ENCODE data around the gene P2RX3.

Gene P2RX3

GRCh38 chr11:57306940-57307565, 31.1 kb upstream of the P2RX3 start:
- ATAC-seq (no peak), DNase-seq (no peak)
- Mint-ChIP-seq H3K4me3 (no peak overlapping the region), H3K27me3 (no peaks in the 10 kb centered on the region), H3K4me1 (peaks cover 20% of the 10 kb centered on the region), H3K9me3 (no peaks in the 10 kb centered on the region), H3K27ac (no peak overlapping the region)

- no peaks in the 10 kb centered on the region for H3K27me3 Mint-ChIP-seq
- ATAC-seq (no peak), DNase-seq (no peak)
- H3K4me1 Mint-ChIP-seq = peaks cover 26% of the 10 kb centered on the region
- no peak overlapping the region for H3K4me3 Mint-ChIP-seq
- H3K27ac Mint-ChIP-seq = no peak overlapping the region
- no peaks in the 10 kb centered on the region for H3K9me3 Mint-ChIP-seq
Observed at GRCh38 chr11:57307666-57308270, 30.4 kb upstream of the P2RX3 start.

- Mint-ChIP-seq H3K27me3 (no peaks in the 10 kb centered on the region), H3K4me1 (peaks cover 26% of the 10 kb centered on the region), H3K4me3 (no peak overlapping the region), H3K27ac (peak overlapping the region in 1 of 2 donors; percentile 13), H3K9me3 (no peaks in the 10 kb centered on the region)
- ATAC-seq (no peak), DNase-seq (no peak)
Observed at GRCh38 chr11:57308426-57309060, 29.6 kb upstream of the P2RX3 start.

- Mint-ChIP-seq H3K27ac (peak overlapping the region in 1 of 2 donors; percentile 43), H3K4me1 (peaks cover 20% of the 10 kb centered on the region), H3K4me3 (no peak overlapping the region), H3K27me3 (no peaks in the 10 kb centered on the region), H3K9me3 (no peaks in the 10 kb centered on the region)
- no peak for DNase-seq
- ATAC-seq = no peak
Observed at GRCh38 chr11:57309106-57310059, 28.8 kb upstream of the P2RX3 start.

GRCh38 chr11:57310091-57310490, 28.1 kb upstream of the P2RX3 start:
- H3K4me3 Mint-ChIP-seq = no peak overlapping the region

GRCh38 chr11:57310630-57311086, 27.5 kb upstream of the P2RX3 start:
- peaks cover 20% of the 10 kb centered on the region for H3K4me1 Mint-ChIP-seq
- no peaks in the 10 kb centered on the region for H3K27me3 Mint-ChIP-seq
- DNase-seq = no peak
- H3K9me3 Mint-ChIP-seq = no peaks in the 10 kb centered on the region
- H3K27ac Mint-ChIP-seq = no peak overlapping the region
- no peak for ATAC-seq
- peak overlapping the region; percentile 40 to 66 for H3K4me3 Mint-ChIP-seq

More at GRCh38 chr11:57310091-57310490, 28.1 kb upstream of the P2RX3 start:
- Mint-ChIP-seq H3K27me3 (no peaks in the 10 kb centered on the region), H3K9me3 (no peaks in the 10 kb centered on the region), H3K27ac (peak overlapping the region in 1 of 2 donors; percentile 43), H3K4me1 (peaks cover 20% of the 10 kb centered on the region)
- no peak for ATAC-seq
- DNase-seq = no peak

- DNase-seq (peak; percentile 57 to 79), ATAC-seq (peak; percentile 93)
- H3K27me3 Mint-ChIP-seq = no peaks in the 10 kb centered on the region
- H3K4me1 Mint-ChIP-seq = peaks cover 20% of the 10 kb centered on the region
- H3K27ac Mint-ChIP-seq = no peak overlapping the region
- H3K4me3 Mint-ChIP-seq = peak overlapping the region; percentile 40 to 66
- no peaks in the 10 kb centered on the region for H3K9me3 Mint-ChIP-seq
Observed at GRCh38 chr11:57311109-57311936, 26.8 kb upstream of the P2RX3 start.

- no peak for DNase-seq
- Mint-ChIP-seq H3K27ac (no peak overlapping the region), H3K27me3 (no peaks in the 10 kb centered on the region), H3K9me3 (no peaks in the 10 kb centered on the region), H3K4me3 (peak overlapping the region in 1 of 2 donors; percentile 25), H3K4me1 (peaks cover 20% of the 10 kb centered on the region)
- no peak for ATAC-seq
Observed at GRCh38 chr11:57312511-57313021, 25.6 kb upstream of the P2RX3 start.

GRCh38 chr11:57313071-57313787, 24.9 kb upstream of the P2RX3 start:
- Mint-ChIP-seq H3K4me1 (peaks cover 20% of the 10 kb centered on the region), H3K27ac (no peak overlapping the region), H3K27me3 (no peaks in the 10 kb centered on the region), H3K4me3 (no peak overlapping the region), H3K9me3 (no peaks in the 10 kb centered on the region)
- no peak for DNase-seq
- ATAC-seq = no peak

GRCh38 chr11:57313788-57314135, 24.4 kb upstream of the P2RX3 start:
- no peak overlapping the region for H3K27ac Mint-ChIP-seq
- H3K9me3 Mint-ChIP-seq = no peaks in the 10 kb centered on the region
- no peak for DNase-seq
- peaks cover 20% of the 10 kb centered on the region for H3K4me1 Mint-ChIP-seq
- H3K4me3 Mint-ChIP-seq = no peak overlapping the region
- ATAC-seq = no peak
- no peaks in the 10 kb centered on the region for H3K27me3 Mint-ChIP-seq

GRCh38 chr11:57314221-57314973, 23.8 kb upstream of the P2RX3 start:
- ATAC-seq = no peak
- Mint-ChIP-seq H3K4me1 (peaks cover 20% of the 10 kb centered on the region), H3K4me3 (no peak overlapping the region), H3K27ac (no peak overlapping the region), H3K9me3 (no peaks in the 10 kb centered on the region), H3K27me3 (no peaks in the 10 kb centered on the region)
- DNase-seq = no peak

GRCh38 chr11:57315491-57315890, 22.7 kb upstream of the P2RX3 start:
- Mint-ChIP-seq H3K4me3 (no peak overlapping the region), H3K4me1 (peaks cover 20% of the 10 kb centered on the region), H3K27me3 (no peaks in the 10 kb centered on the region), H3K27ac (no peak overlapping the region), H3K9me3 (no peaks in the 10 kb centered on the region)
- no peak for ATAC-seq
- DNase-seq = no peak

- H3K4me1 Mint-ChIP-seq = peaks cover 15% of the 10 kb centered on the region
- H3K27ac Mint-ChIP-seq = no peak overlapping the region
- H3K9me3 Mint-ChIP-seq = no peaks in the 10 kb centered on the region
- no peak overlapping the region for H3K4me3 Mint-ChIP-seq
- H3K27me3 Mint-ChIP-seq = no peaks in the 10 kb centered on the region
- DNase-seq (no peak), ATAC-seq (no peak)
Observed at GRCh38 chr11:57316017-57316416, 22.1 kb upstream of the P2RX3 start.

Measured in stimulated activated naive CD8-positive, alpha-beta T cell treated with anti-CD3 and anti-CD28 coated beads, Interleukin-15, amount 100 ng/mL, for 72 hours (primary cell).